Measurements from ENCODE around the gene TMEM51.

Gene TMEM51

GRCh38 chr1:15256584-15256983, 103.0 kb downstream of the TMEM51 start:
- no peak for TF ChIP-seq CTCF (IDR thresholded peaks at IDR 0.05; ENCODE audit: extremely low read depth, insufficient read depth, missing control alignments)
- in situ Hi-C loops (cut with MboI; ENCODE audit: low pct_unique_long_range_greater_than_20kb, low sequenced_read_pairs, unreplicated experiment) = no loop called here

GRCh38 chr1:15257309-15257708, 103.8 kb downstream of the TMEM51 start:
- no peak for DNase-seq (ENCODE audit: low spot score)
- no peak for TF ChIP-seq CTCF (IDR thresholded peaks at IDR 0.05; ENCODE audit: extremely low read depth, insufficient read depth, missing control alignments)
- in situ Hi-C loops (cut with MboI; ENCODE audit: low pct_unique_long_range_greater_than_20kb, low sequenced_read_pairs, unreplicated experiment) = no loop called here

More at GRCh38 chr1:15256584-15256983, 103.0 kb downstream of the TMEM51 start:
- DNase-seq (ENCODE audit: low spot score) = no peak

- DNase-seq (ENCODE audit: low spot score) = no peak
- TF ChIP-seq CTCF (IDR thresholded peaks at IDR 0.05; ENCODE audit: extremely low read depth, insufficient read depth, missing control alignments) = no peak
- in situ Hi-C loops (cut with MboI; ENCODE audit: low pct_unique_long_range_greater_than_20kb, low sequenced_read_pairs, unreplicated experiment) = no loop called here
Observed at GRCh38 chr1:15258833-15259621, 105.5 kb downstream of the TMEM51 start.

GRCh38 chr1:15259622-15260007, 106.1 kb downstream of the TMEM51 start:
- TF ChIP-seq CTCF (IDR thresholded peaks at IDR 0.05; ENCODE audit: extremely low read depth, insufficient read depth, missing control alignments) = no peak
- in situ Hi-C loops (cut with MboI; ENCODE audit: low pct_unique_long_range_greater_than_20kb, low sequenced_read_pairs, unreplicated experiment) = no loop called here
- no peak for DNase-seq (ENCODE audit: low spot score)

- in situ Hi-C loops (cut with MboI; ENCODE audit: low pct_unique_long_range_greater_than_20kb, low sequenced_read_pairs, unreplicated experiment) = no loop called here
- DNase-seq (ENCODE audit: low spot score) = no peak
- TF ChIP-seq CTCF (IDR thresholded peaks at IDR 0.05; ENCODE audit: extremely low read depth, insufficient read depth, missing control alignments) = no peak
Observed at GRCh38 chr1:15260418-15261154, 107.0 kb downstream of the TMEM51 start.

GRCh38 chr1:15261155-15262002, 107.8 kb downstream of the TMEM51 start:
- no peak for DNase-seq (ENCODE audit: low spot score)
- in situ Hi-C loops (cut with MboI; ENCODE audit: low pct_unique_long_range_greater_than_20kb, low sequenced_read_pairs, unreplicated experiment) = no loop called here
- TF ChIP-seq CTCF (IDR thresholded peaks at IDR 0.05; ENCODE audit: extremely low read depth, insufficient read depth, missing control alignments) = no peak

All from GM13977 (cell line).